Measurements from ENCODE around the gene FGF18.

GRCh38 chr5:171386006-171386671 lies 33.3 kb upstream of the FGF18 start:
- TF ChIP-seq CTCF (IDR thresholded peaks at IDR 0.05) (no peak), EP300 (IDR thresholded peaks at IDR 0.05) (no peak)
